HL-60 (cell line): Measurements from ENCODE around the gene KRT77.

Experiments
- GABPA ChIP-seq: IDR thresholded peaks from 2 replicates; pipeline ENCODE4 v1.6.1; 2012; ENCODE audit warnings: low read depth
- POLR2AphosphoS5 ChIP-seq: IDR thresholded peaks from 2 replicates; pipeline ENCODE4 v1.6.1; 2012; ENCODE audit warnings: low read depth
- SPI1 ChIP-seq: IDR thresholded peaks from 2 replicates; pipeline ENCODE4 v1.6.1; 2012; ENCODE audit warnings: low read depth, mild to moderate bottlenecking, borderline replicate concordance
- TF ChIP-seq, protein P1 (sequence below): IDR thresholded peaks from one replicate; pipeline ENCODE4 v1.5.1; 2011; ENCODE audit warnings: low read length, control low read depth, inconsistent platforms; ENCODE audit not compliant: insufficient read depth
- TF ChIP-seq, protein P2 (sequence below): IDR thresholded peaks from 2 replicates; pipeline ENCODE4 v1.6.1; 2012; ENCODE audit warnings: low read depth; ENCODE audit not compliant: insufficient replicate concordance

DNA sequence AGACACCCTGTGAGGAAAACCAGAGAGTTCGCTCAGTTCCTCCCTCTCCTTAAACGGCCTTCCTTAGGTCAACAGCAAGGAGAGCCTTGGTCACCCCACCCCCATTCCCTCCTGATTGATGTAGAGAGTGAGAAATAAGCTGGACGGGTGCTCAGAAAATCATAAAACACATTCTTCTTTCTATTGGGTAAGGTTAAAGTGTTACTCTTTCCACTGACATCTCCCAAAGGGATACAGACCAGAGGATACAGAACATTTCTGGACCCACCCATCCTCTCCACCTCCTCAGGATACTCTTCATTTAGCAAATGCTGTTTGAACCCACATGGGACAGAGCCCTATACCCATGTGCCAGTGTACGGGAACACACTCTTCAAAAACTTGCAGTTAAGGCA, 11.6 kb upstream of the KRT77 start:
- TF ChIP-seq POLR2AphosphoS5 = no peak
- TF ChIP-seq, protein P1, sequence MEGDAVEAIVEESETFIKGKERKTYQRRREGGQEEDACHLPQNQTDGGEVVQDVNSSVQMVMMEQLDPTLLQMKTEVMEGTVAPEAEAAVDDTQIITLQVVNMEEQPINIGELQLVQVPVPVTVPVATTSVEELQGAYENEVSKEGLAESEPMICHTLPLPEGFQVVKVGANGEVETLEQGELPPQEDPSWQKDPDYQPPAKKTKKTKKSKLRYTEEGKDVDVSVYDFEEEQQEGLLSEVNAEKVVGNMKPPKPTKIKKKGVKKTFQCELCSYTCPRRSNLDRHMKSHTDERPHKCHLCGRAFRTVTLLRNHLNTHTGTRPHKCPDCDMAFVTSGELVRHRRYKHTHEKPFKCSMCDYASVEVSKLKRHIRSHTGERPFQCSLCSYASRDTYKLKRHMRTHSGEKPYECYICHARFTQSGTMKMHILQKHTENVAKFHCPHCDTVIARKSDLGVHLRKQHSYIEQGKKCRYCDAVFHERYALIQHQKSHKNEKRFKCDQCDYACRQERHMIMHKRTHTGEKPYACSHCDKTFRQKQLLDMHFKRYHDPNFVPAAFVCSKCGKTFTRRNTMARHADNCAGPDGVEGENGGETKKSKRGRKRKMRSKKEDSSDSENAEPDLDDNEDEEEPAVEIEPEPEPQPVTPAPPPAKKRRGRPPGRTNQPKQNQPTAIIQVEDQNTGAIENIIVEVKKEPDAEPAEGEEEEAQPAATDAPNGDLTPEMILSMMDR = no peak
- TF ChIP-seq, protein P2, sequence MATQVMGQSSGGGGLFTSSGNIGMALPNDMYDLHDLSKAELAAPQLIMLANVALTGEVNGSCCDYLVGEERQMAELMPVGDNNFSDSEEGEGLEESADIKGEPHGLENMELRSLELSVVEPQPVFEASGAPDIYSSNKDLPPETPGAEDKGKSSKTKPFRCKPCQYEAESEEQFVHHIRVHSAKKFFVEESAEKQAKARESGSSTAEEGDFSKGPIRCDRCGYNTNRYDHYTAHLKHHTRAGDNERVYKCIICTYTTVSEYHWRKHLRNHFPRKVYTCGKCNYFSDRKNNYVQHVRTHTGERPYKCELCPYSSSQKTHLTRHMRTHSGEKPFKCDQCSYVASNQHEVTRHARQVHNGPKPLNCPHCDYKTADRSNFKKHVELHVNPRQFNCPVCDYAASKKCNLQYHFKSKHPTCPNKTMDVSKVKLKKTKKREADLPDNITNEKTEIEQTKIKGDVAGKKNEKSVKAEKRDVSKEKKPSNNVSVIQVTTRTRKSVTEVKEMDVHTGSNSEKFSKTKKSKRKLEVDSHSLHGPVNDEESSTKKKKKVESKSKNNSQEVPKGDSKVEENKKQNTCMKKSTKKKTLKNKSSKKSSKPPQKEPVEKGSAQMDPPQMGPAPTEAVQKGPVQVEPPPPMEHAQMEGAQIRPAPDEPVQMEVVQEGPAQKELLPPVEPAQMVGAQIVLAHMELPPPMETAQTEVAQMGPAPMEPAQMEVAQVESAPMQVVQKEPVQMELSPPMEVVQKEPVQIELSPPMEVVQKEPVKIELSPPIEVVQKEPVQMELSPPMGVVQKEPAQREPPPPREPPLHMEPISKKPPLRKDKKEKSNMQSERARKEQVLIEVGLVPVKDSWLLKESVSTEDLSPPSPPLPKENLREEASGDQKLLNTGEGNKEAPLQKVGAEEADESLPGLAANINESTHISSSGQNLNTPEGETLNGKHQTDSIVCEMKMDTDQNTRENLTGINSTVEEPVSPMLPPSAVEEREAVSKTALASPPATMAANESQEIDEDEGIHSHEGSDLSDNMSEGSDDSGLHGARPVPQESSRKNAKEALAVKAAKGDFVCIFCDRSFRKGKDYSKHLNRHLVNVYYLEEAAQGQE = no peak
- no peak for TF ChIP-seq SPI1
- no peak for TF ChIP-seq GABPA
